Neural cell (in vitro differentiated cells): ENCODE results near the gene RSL24D1. TPM values are rescaled to one million over a fixed set of nuclear protein-coding genes. Genes with fewer than 3 reads are reported as not detected.

Experiments used
- H2AFZ ChIP-seq: fragments of 200-600, 300-800 bp; sonication (generic), shearing (Covaris generic); 2 replicates; pipeline ENCODE4 v1.6.0; 2014; ENCODE audit warnings: low read depth, mild to moderate bottlenecking, antibody characterized with exemption, low read length, moderate library complexity
- H3F3A ChIP-seq: fragments of 200-600 bp; shearing (Covaris generic); 2 replicates; pipeline ENCODE4 v1.6.1; 2016; ENCODE audit warnings: mild to moderate bottlenecking, moderate library complexity, mixed read lengths, antibody characterized with exemption, low read length; ENCODE audit not compliant: insufficient read depth, poor library complexity, severe bottlenecking
- H3K27ac ChIP-seq: fragments of 200-600, 300-800 bp; sonication (generic), shearing (Covaris generic); 2 replicates; pipeline ENCODE4 v1.5.1; 2014; ENCODE audit warnings: mild to moderate bottlenecking, low read length, moderate library complexity
- H3K27me3 ChIP-seq: fragments of 300-800, 200-600 bp; sonication (generic), shearing (Covaris generic); 2 replicates; pipeline ENCODE4 v1.6.0; 2014; ENCODE audit warnings: mild to moderate bottlenecking, low read depth, low read length, moderate library complexity; ENCODE audit not compliant: insufficient read depth
- H3K36me3 ChIP-seq: fragments of 300-800, 200-600 bp; sonication (generic), shearing (Covaris generic); 2 replicates; pipeline ENCODE4 v1.5.1; 2014; ENCODE audit warnings: mild to moderate bottlenecking, antibody characterized with exemption, low read length, moderate library complexity; ENCODE audit not compliant: insufficient read depth
- H3K4me2 ChIP-seq: fragments of 300-800, 200-600 bp; sonication (generic), shearing (Covaris generic); 2 replicates; pipeline ENCODE4 v1.6.0; 2014; ENCODE audit warnings: mild to moderate bottlenecking, low read length
- H3K4me3 ChIP-seq: fragments of 300-800, 200-600 bp; sonication (generic), shearing (Covaris generic); 2 replicates; pipeline ENCODE4 v1.5.1; 2014; ENCODE audit warnings: mild to moderate bottlenecking, low read length, moderate library complexity
- H3K79me2 ChIP-seq: fragments of 200-600 bp; shearing (Covaris generic); replicated peaks from 2 replicates; pipeline ENCODE4 v1.6.0; 2014; ENCODE audit warnings: mild to moderate bottlenecking, low read length, moderate library complexity; ENCODE audit not compliant: insufficient read depth
- H3K9ac ChIP-seq: fragments of 300-800, 200-600 bp; sonication (generic), shearing (Covaris generic); 2 replicates; pipeline ENCODE4 v1.6.1; 2016; ENCODE audit warnings: mild to moderate bottlenecking, low read length, mixed read lengths
- H3K9me2 ChIP-seq: fragments of 200-600 bp; shearing (Covaris generic); 2 replicates; pipeline ENCODE4 v1.6.1; 2016; ENCODE audit warnings: mild to moderate bottlenecking, low read length, mixed read lengths; ENCODE audit not compliant: insufficient read depth
- H3K9me3 ChIP-seq: fragments of 200-600, 300-800 bp; sonication (generic), shearing (Covaris generic); 2 replicates; pipeline ENCODE4 v1.6.1; 2016; ENCODE audit warnings: mild to moderate bottlenecking, mixed run types, low read length, moderate library complexity, mixed read lengths
- H4K20me1 ChIP-seq: fragments of 200-600 bp; shearing (Covaris generic); 2 replicates; pipeline ENCODE4 v1.6.1; 2016; ENCODE audit warnings: mild to moderate bottlenecking, mixed run types; ENCODE audit not compliant: insufficient read depth
- CTCF ChIP-seq: fragments of 450-650 bp; IDR thresholded peaks from 2 replicates; pipeline ENCODE4 v1.5.1; 2014; ENCODE audit warnings: antibody characterized with exemption, mild to moderate bottlenecking, moderate library complexity; ENCODE audit not compliant: poor library complexity, severe bottlenecking
- EP300 ChIP-seq: fragments of 450-650 bp; conservative IDR thresholded peaks from 2 replicates; pipeline ENCODE4 v1.6.1; 2014; ENCODE audit warnings: antibody characterized with exemption, mild to moderate bottlenecking, moderate library complexity; ENCODE audit not compliant: poor library complexity, severe bottlenecking
- EZH2 ChIP-seq: fragments of 200-600, 300-800 bp; shearing (Covaris generic), sonication (generic); IDR thresholded peaks from 2 replicates; pipeline ENCODE4 v1.6.1; 2014; ENCODE audit warnings: antibody characterized with exemption, low read length, borderline replicate concordance, mild to moderate bottlenecking; ENCODE audit not compliant: insufficient read depth, poor library complexity, severe bottlenecking
- MXI1 ChIP-seq: fragments of 450-650 bp; conservative IDR thresholded peaks from 2 replicates; pipeline ENCODE4 v1.6.1; 2014; ENCODE audit warnings: antibody characterized with exemption, mild to moderate bottlenecking; ENCODE audit not compliant: poor library complexity, severe bottlenecking
- POLR2AphosphoS5 ChIP-seq: IDR thresholded peaks from 2 replicates; pipeline ENCODE4 v1.6.1; 2012
- RAD21 ChIP-seq: fragments of 450-650 bp; conservative IDR thresholded peaks from 2 replicates; pipeline ENCODE4 v1.6.1; 2014; ENCODE audit warnings: antibody characterized with exemption, mild to moderate bottlenecking, moderate library complexity
- REST ChIP-seq: IDR thresholded peaks from 2 replicates; pipeline ENCODE4 v1.6.1; 2012; ENCODE audit warnings: borderline replicate concordance
- SMC3 ChIP-seq: fragments of 450-650 bp; conservative IDR thresholded peaks from 2 replicates; pipeline ENCODE4 v1.6.1; 2014; ENCODE audit warnings: antibody characterized with exemption, mild to moderate bottlenecking, moderate library complexity; ENCODE audit not compliant: poor library complexity
- TAF1 ChIP-seq: IDR thresholded peaks from 2 replicates; pipeline ENCODE4 v1.6.1; 2012; ENCODE audit warnings: low read depth
- polyA plus RNA-seq: library from polyadenylated mRNA; depleted of rRNA; stranded (reverse); fragments of >200 nt; gene quantifications from 2 replicates; pipeline ENCODE4 v1.2.3, GENCODE V29; 2014

The RSL24D1 gene
- polyA plus RNA-seq, 1 donor from 2014 or later = 227 TPM

DNA sequence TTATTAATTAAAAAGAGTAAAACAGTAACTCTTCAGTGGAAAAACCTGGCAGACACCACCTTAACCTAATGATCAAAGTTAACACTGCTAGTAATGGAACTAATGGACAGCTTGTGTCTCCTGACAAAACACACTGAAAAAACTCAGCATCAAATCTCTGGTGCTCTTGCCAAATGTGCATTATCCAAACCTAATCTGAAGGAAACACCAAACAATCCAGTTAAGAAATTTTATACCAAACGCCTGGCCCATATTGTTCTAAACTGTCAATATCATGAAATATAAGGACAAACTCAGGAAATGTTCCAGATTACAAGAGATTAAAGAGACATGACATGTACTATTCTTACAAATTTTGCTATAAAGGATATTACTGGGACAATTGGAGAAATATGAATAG, 10.4 kb downstream of the RSL24D1 start:
- Histone ChIP-seq H3K27me3 (no peaks in the 10 kb centered on the region), H3F3A (no peaks in the 10 kb centered on the region), H3K36me3 (no peaks in the 10 kb centered on the region), H4K20me1 (no peaks in the 10 kb centered on the region), H3K9me3 (no peaks in the 10 kb centered on the region), H3K27ac (no peak overlapping the region), H3K4me2 (no peak overlapping the region), H3K9ac (no peak overlapping the region), H2AFZ (no peak overlapping the region), H3K4me3 (no peak overlapping the region), H3K9me2 (no peaks in the 10 kb centered on the region), H3K79me2 (peaks cover 26% of the 10 kb centered on the region)
- TF ChIP-seq MXI1 (no peak), POLR2AphosphoS5 (no peak), REST (no peak), EZH2 (no peak), RAD21 (no peak), TAF1 (no peak), EP300 (no peak), SMC3 (no peak), CTCF (no peak)

DNA sequence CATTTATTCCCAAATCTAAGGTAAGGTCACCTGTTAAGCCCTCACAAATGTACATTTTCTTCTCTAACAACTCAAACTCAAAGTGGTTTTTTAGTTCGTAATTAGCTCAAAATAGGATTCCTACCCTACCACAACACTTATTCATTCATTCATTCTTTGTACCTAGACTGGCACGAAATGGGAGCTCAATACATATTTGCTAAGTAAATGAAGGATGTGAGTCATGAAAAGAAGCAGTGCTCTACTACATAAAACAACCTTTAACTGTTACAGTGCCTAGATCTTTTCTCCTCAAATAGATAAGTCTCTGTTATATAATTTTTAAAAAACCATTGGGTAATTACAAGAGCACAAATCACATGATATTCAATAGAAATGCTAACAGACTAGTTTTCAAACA, 13.1 kb downstream of the RSL24D1 start:
- Histone ChIP-seq H4K20me1 (no peaks in the 10 kb centered on the region), H3K79me2 (peaks cover 18% of the 10 kb centered on the region), H3K27ac (no peak overlapping the region), H2AFZ (no peak overlapping the region), H3K27me3 (no peaks in the 10 kb centered on the region), H3K9ac (no peak overlapping the region), H3K9me2 (no peaks in the 10 kb centered on the region), H3K4me2 (no peak overlapping the region), H3F3A (no peaks in the 10 kb centered on the region), H3K4me3 (no peak overlapping the region), H3K9me3 (no peaks in the 10 kb centered on the region), H3K36me3 (peaks cover 3% of the 10 kb centered on the region)
- TF ChIP-seq POLR2AphosphoS5 (no peak), CTCF (no peak), RAD21 (no peak), REST (no peak), MXI1 (no peak), SMC3 (no peak), EP300 (no peak), EZH2 (no peak), TAF1 (no peak)
